ENCODE results near the gene LEKR1.

The LEKR1 gene

GRCh38 chr3:157086060-157086750 is 260.1 kb downstream of the LEKR1 start:
- no peak for TF ChIP-seq BACH2 (CRISPR knock-in tag; IDR thresholded peaks at IDR 0.05; ENCODE audit: borderline replicate concordance)
- no peak for TF ChIP-seq TCF4 (CRISPR knock-in tag; IDR thresholded peaks at IDR 0.05; ENCODE audit: borderline replicate concordance)
- no peak for TF ChIP-seq SNAI2 (CRISPR knock-in tag; IDR thresholded peaks at IDR 0.05)
- no peak for TF ChIP-seq RARB (CRISPR knock-in tag; IDR thresholded peaks at IDR 0.05)
- no peak for TF ChIP-seq GLIS3 (CRISPR knock-in tag; IDR thresholded peaks at IDR 0.05)
- TF ChIP-seq ZNF8 (CRISPR knock-in tag; IDR thresholded peaks at IDR 0.05) = no peak
- no peak for TF ChIP-seq OSR1 (CRISPR knock-in tag; IDR thresholded peaks at IDR 0.05)
- no peak for TF ChIP-seq CSDC2 (CRISPR knock-in tag; IDR thresholded peaks at IDR 0.05)
- TF ChIP-seq CREB5 (CRISPR knock-in tag; IDR thresholded peaks at IDR 0.05; ENCODE audit: low read depth) = no peak
- TF ChIP-seq ESRRG (CRISPR knock-in tag; IDR thresholded peaks at IDR 0.05) = no peak
- no peak for TF ChIP-seq ZNF565 (CRISPR knock-in tag; conservative IDR thresholded peaks at IDR 0.05; ENCODE audit: low read depth)
- TF ChIP-seq ZFP3 (CRISPR knock-in tag; IDR thresholded peaks at IDR 0.05) = no peak
- TF ChIP-seq TSHZ2 (CRISPR knock-in tag; IDR thresholded peaks at IDR 0.05) = no peak
- no peak for TF ChIP-seq PPARA (CRISPR knock-in tag; IDR thresholded peaks at IDR 0.05; ENCODE audit: borderline replicate concordance)
- no peak for TF ChIP-seq ZNF70 (CRISPR knock-in tag; IDR thresholded peaks at IDR 0.05)
- TF ChIP-seq PATZ1 (CRISPR knock-in tag; IDR thresholded peaks at IDR 0.05; ENCODE audit: borderline replicate concordance) = no peak
- TF ChIP-seq ZC3H10 (CRISPR knock-in tag; IDR thresholded peaks at IDR 0.05) = no peak
- no peak for TF ChIP-seq ZFP30 (CRISPR knock-in tag; IDR thresholded peaks at IDR 0.05)
- TF ChIP-seq CSRNP3 (CRISPR knock-in tag; IDR thresholded peaks at IDR 0.05) = no peak
- no peak for ATAC-seq

- TF ChIP-seq ZC3H10 (CRISPR knock-in tag; IDR thresholded peaks at IDR 0.05) (no peak), ZNF70 (CRISPR knock-in tag; IDR thresholded peaks at IDR 0.05) (no peak), CREB5 (CRISPR knock-in tag; IDR thresholded peaks at IDR 0.05; ENCODE audit: low read depth) (no peak), BACH2 (CRISPR knock-in tag; IDR thresholded peaks at IDR 0.05; ENCODE audit: borderline replicate concordance) (no peak), PATZ1 (CRISPR knock-in tag; IDR thresholded peaks at IDR 0.05; ENCODE audit: borderline replicate concordance) (no peak), GLIS3 (CRISPR knock-in tag; IDR thresholded peaks at IDR 0.05) (no peak), ZNF565 (CRISPR knock-in tag; conservative IDR thresholded peaks at IDR 0.05; ENCODE audit: low read depth) (no peak), RARB (CRISPR knock-in tag; IDR thresholded peaks at IDR 0.05) (no peak), PPARA (CRISPR knock-in tag; IDR thresholded peaks at IDR 0.05; ENCODE audit: borderline replicate concordance) (no peak), TCF4 (CRISPR knock-in tag; IDR thresholded peaks at IDR 0.05; ENCODE audit: borderline replicate concordance) (no peak), TSHZ2 (CRISPR knock-in tag; IDR thresholded peaks at IDR 0.05) (no peak), CSDC2 (CRISPR knock-in tag; IDR thresholded peaks at IDR 0.05) (no peak), ZNF8 (CRISPR knock-in tag; IDR thresholded peaks at IDR 0.05) (no peak), OSR1 (CRISPR knock-in tag; IDR thresholded peaks at IDR 0.05) (no peak), SNAI2 (CRISPR knock-in tag; IDR thresholded peaks at IDR 0.05) (no peak), TOX (CRISPR knock-in tag; IDR thresholded peaks at IDR 0.05; ENCODE audit: borderline replicate concordance) (no peak), ESRRG (CRISPR knock-in tag; IDR thresholded peaks at IDR 0.05) (no peak)
- ATAC-seq = no peak
Measured at GRCh38 chr3:157086775-157087174, 260.6 kb downstream of the LEKR1 start.
